ENCODE measurements around the gene SLC4A1.

DNA sequence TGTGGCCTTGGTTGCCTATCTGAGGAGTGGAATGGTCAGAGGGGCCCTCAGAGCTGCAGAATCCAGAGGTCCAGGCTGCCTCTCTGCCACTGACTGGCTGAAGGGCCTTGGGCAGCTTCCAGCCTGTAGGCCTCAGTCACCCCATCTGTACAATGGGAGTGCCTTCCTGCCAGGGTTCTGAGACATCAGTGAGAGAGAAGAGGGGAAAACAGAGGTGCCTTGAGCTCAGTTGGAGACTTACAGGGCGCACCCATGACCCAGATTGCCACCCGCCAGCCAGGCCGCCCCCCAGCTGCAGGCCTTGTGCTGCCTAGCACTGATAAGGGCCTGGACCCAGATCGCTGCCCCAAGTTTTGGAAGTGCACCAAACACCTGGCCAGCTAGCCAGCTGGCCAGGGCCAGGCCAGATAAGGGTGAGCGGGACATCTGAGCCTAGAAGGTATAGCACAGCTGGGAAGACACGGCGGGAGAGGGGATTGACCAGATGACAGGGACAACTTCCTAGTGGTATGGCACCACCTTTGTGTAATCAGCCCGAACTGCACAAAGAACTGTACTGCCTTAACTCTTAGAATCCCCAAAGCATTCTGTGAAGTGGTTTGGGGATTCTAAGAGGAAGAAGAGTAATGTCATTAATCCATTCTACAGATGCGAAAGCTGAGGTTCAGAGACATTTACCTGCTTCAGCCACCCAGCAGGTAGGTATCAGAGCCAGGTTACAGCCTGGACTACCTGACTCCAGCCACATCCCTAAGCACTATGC lies 1.4 kb downstream of the SLC4A1 start:
- TF ChIP-seq GATA1 (IDR thresholded peaks at IDR 0.05; ENCODE audit: low read depth, low read length), result peak; percentile 100
- TF ChIP-seq POLR2A (IDR thresholded peaks at IDR 0.05; ENCODE audit: low read length), result peak; percentile 95

Measured in erythroblast (primary cell).